H9 (cell line): ENCODE data around the gene CMTM5. TPM values are rescaled to one million over a fixed set of nuclear protein-coding genes. Genes with fewer than 3 reads are reported as not detected.

Experiments used
- DNase-seq: peaks from one replicate; pipeline ENCODE4 v3.0.0-alpha.2; 2017
- H2AFZ ChIP-seq: one replicate; pipeline ENCODE4 v1.6.1; 2013; ENCODE audit warnings: mild to moderate bottlenecking, low read length, control low read depth, moderate library complexity
- H2AK5ac ChIP-seq: 2 replicates; pipeline ENCODE4 v1.6.1; 2013; ENCODE audit warnings: low read length, control low read depth, mixed read lengths; ENCODE audit not compliant: insufficient read length
- H2BK120ac ChIP-seq: one replicate; pipeline ENCODE4 v1.6.1; 2013; ENCODE audit warnings: low read depth, mild to moderate bottlenecking, low read length, control low read depth, inconsistent platforms; ENCODE audit not compliant: poor library complexity, severe bottlenecking
- H2BK12ac ChIP-seq: 2 replicates; pipeline ENCODE4 v1.6.1; 2013; ENCODE audit warnings: low read length, control low read depth, mixed read lengths, low read depth; ENCODE audit not compliant: insufficient read length
- H2BK15ac ChIP-seq: 2 replicates; pipeline ENCODE4 v1.6.1; 2013; ENCODE audit warnings: low read depth, low read length, control low read depth
- H2BK20ac ChIP-seq: one replicate; pipeline ENCODE4 v1.6.1; 2013; ENCODE audit warnings: low read depth, mild to moderate bottlenecking, low read length, control low read depth, inconsistent platforms; ENCODE audit not compliant: poor library complexity, severe bottlenecking
- H2BK5ac ChIP-seq: 2 replicates; pipeline ENCODE4 v1.6.1; 2013; ENCODE audit warnings: low read length, control low read depth, mixed read lengths; ENCODE audit not compliant: insufficient read length
- H3K14ac ChIP-seq: 2 replicates; pipeline ENCODE4 v1.6.1; 2013; ENCODE audit warnings: low read length, control low read depth; ENCODE audit not compliant: insufficient read depth
- H3K18ac ChIP-seq: 2 replicates; pipeline ENCODE4 v1.6.1; 2013; ENCODE audit warnings: low read depth, mild to moderate bottlenecking, mixed read lengths, low read length, control low read depth; ENCODE audit not compliant: insufficient read length
- H3K23ac ChIP-seq: 2 replicates; pipeline ENCODE4 v1.6.1; 2013; ENCODE audit warnings: low read length, control low read depth, mixed read lengths, low read depth; ENCODE audit not compliant: insufficient read length
- H3K23me2 ChIP-seq: 2 replicates; pipeline ENCODE4 v1.6.1; 2013; ENCODE audit warnings: low read depth, mild to moderate bottlenecking, mixed read lengths, low read length, control low read depth; ENCODE audit not compliant: insufficient read length, poor library complexity, severe bottlenecking
- H3K27ac ChIP-seq: 2 replicates; pipeline ENCODE4 v1.5.1; 2013; ENCODE audit warnings: low read length, control low read depth, mixed read lengths, low read depth; ENCODE audit not compliant: insufficient read length
- H3K27me3 ChIP-seq: 2 replicates; pipeline ENCODE4 v1.6.1; 2013; ENCODE audit warnings: low read length, control low read depth, inconsistent platforms; ENCODE audit not compliant: insufficient read depth
- H3K4ac ChIP-seq: 2 replicates; pipeline ENCODE4 v1.6.1; 2013; ENCODE audit warnings: low read depth, mild to moderate bottlenecking, control low read depth, inconsistent platforms, low read length, moderate library complexity
- H3K4me1 ChIP-seq: 2 replicates; pipeline ENCODE4 v1.6.1; 2013; ENCODE audit warnings: low read length, control low read depth, inconsistent platforms; ENCODE audit not compliant: insufficient read depth
- H3K4me2 ChIP-seq: 2 replicates; pipeline ENCODE4 v1.6.1; 2013; ENCODE audit warnings: low read length, control low read depth, mixed read lengths; ENCODE audit not compliant: insufficient read length, insufficient read depth
- H3K56ac ChIP-seq: 2 replicates; pipeline ENCODE4 v1.6.1; 2013; ENCODE audit warnings: low read depth, mild to moderate bottlenecking, mixed read lengths, low read length, control low read depth; ENCODE audit not compliant: insufficient read length
- H3K79me1 ChIP-seq: 2 replicates; pipeline ENCODE4 v1.6.1; 2013; ENCODE audit warnings: low read depth, mild to moderate bottlenecking, moderate library complexity, low read length, control low read depth, inconsistent platforms; ENCODE audit not compliant: insufficient read depth, poor library complexity, severe bottlenecking
- H3K79me2 ChIP-seq: 2 replicates; pipeline ENCODE4 v1.6.1; 2013; ENCODE audit warnings: low read length, control low read depth, inconsistent platforms; ENCODE audit not compliant: insufficient read depth
- H3K9ac ChIP-seq: 2 replicates; pipeline ENCODE4 v1.6.1; 2013; ENCODE audit warnings: low read length, control low read depth, mixed read lengths; ENCODE audit not compliant: insufficient read length; ENCODE audit errors: extremely low read depth
- H3K9me3 ChIP-seq: one replicate; pipeline ENCODE4 v1.6.1; 2013; ENCODE audit warnings: low read depth, low read length, inconsistent platforms; ENCODE audit not compliant: control insufficient read depth
- H3T11ph ChIP-seq: one replicate; pipeline ENCODE4 v1.6.1; 2013; ENCODE audit warnings: mild to moderate bottlenecking, low read length, control low read depth, inconsistent platforms
- H4K20me1 ChIP-seq: one replicate; pipeline ENCODE4 v1.6.1; 2013; ENCODE audit not compliant: control insufficient read depth, insufficient read length, insufficient read depth
- H4K5ac ChIP-seq: 2 replicates; pipeline ENCODE4 v1.6.1; 2013; ENCODE audit warnings: low read depth, mild to moderate bottlenecking, mixed read lengths, low read length, control low read depth; ENCODE audit not compliant: insufficient read length
- H4K8ac ChIP-seq: replicated peaks from 2 replicates; pipeline ENCODE4 v1.6.1; 2013; ENCODE audit warnings: low read length, control low read depth, mixed read lengths, low read depth; ENCODE audit not compliant: insufficient read length
- H4K91ac ChIP-seq: 2 replicates; pipeline ENCODE4 v1.6.1; 2013; ENCODE audit warnings: low read depth, mild to moderate bottlenecking, moderate library complexity, mixed read lengths, low read length, control low read depth; ENCODE audit not compliant: insufficient read length
- H3K27ac Mint-ChIP-seq, 3 experiments: 2 replicates in 2 of 3; 3 replicates in 1 of 3; pipeline ENCODE4 v1.8.0; 2020 to 2021; ENCODE audit warnings: mixed read lengths in 3 of 3, mild to moderate bottlenecking in 1 of 3, moderate library complexity in 1 of 3
- H3K27me3 Mint-ChIP-seq: 2 replicates; pipeline ENCODE4 v1.8.0; 2021; ENCODE audit warnings: low read depth, mild to moderate bottlenecking, moderate library complexity, mixed read lengths
- H3K36me3 Mint-ChIP-seq, 3 experiments: 2 replicates in 2 of 3; 3 replicates in 1 of 3; pipeline ENCODE4 v1.8.0; 2020 to 2021; ENCODE audit warnings: low read depth in 3 of 3, mixed read lengths in 3 of 3; ENCODE audit not compliant: insufficient read depth in 1 of 3
- H3K4me1 Mint-ChIP-seq, 2 experiments: 2 replicates each; pipeline ENCODE4 v1.8.0; 2020; ENCODE audit warnings: mixed read lengths in 2 of 2
- H3K4me3 Mint-ChIP-seq, 2 experiments: 2 replicates in 1 of 2; 3 replicates in 1 of 2; pipeline ENCODE4 v1.8.0; 2020 to 2021; ENCODE audit warnings: mild to moderate bottlenecking in 2 of 2, mixed read lengths in 2 of 2, moderate library complexity in 1 of 2
- H3K9me3 Mint-ChIP-seq, 2 experiments: 2 replicates in 1 of 2; 3 replicates in 1 of 2; pipeline ENCODE4 v1.8.0; 2020; ENCODE audit warnings: mild to moderate bottlenecking in 2 of 2, mixed read lengths in 2 of 2, moderate library complexity in 1 of 2
- WGBS: extraction: QIAGEN DNeasy Blood & Tissue Kit; methylation state at CpG from one replicate; pipeline ENCODE4 v1.1.7; 2013; ENCODE audit warnings: missing lambda C conversion rate, low lambda C conversion rate, mixed read lengths; ENCODE audit not compliant: insufficient read length; ENCODE audit errors: extremely low coverage; 5-methylcytosine and 5-hydroxymethylcytosine counted together
- total RNA-seq: library from RNA; stranded (reverse); gene quantifications from 2 replicates; pipeline ENCODE4 v1.2.1, GENCODE V29; 2021
- TF ChIP-seq, protein P1 (sequence below): fragments of 200-600 bp; sonication (generic); conservative IDR thresholded peaks from 3 replicates; pipeline ENCODE4 v1.8.0; 2021; ENCODE audit warnings: antibody characterized with exemption, mild to moderate bottlenecking

CMTM5 gene
- total RNA-seq, 1 experiment from 2014 or later = not detected

DNA sequence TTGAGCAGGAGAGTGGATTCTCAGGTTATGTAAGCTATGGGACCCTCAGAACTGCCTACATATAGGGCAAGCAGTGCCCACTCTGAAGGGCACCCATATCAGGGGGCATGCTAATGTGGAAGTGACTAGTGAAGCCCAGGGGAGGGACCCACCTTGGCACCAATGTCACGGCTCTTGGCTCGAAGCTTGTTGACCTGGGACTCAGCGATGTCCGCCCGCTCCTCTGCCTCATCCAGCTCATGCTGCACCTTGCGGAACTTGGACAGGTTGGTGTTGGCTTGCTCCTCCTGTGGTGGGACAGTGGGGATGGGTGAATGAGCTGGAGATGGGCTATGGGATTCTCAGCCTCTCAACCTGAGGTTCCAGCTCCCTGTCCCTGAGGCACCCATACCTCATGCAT, 5.4 kb downstream of the CMTM5 start:
- H2AK5ac ChIP-seq = no peak overlapping the region
- Mint-ChIP-seq H3K9me3 (no peaks in the 10 kb centered on the region), H3K36me3 (no peaks in the 10 kb centered on the region; a peak in 1 of 7 replicates), H3K4me1 (peaks cover 2 to 8% of the 10 kb centered on the region in 2 experiments), H3K4me3 (no peak overlapping the region), H3K27ac (peak overlapping the region in 1 of 3 experiments; percentile 66; a peak in 1 of 7 replicates), H3K27me3 (peaks cover 58% of the 10 kb centered on the region)
- no peak overlapping the region for H3K56ac ChIP-seq
- H3K23me2 ChIP-seq = no peaks in the 10 kb centered on the region
- WGBS = no CpG with 5 or more reads among the region's 6 CpGs
- H3K4me2 ChIP-seq = no peak overlapping the region
- H2BK5ac ChIP-seq = no peak overlapping the region
- H2BK12ac ChIP-seq = no peak overlapping the region
- no peak overlapping the region for H3K27ac ChIP-seq
- H3T11ph ChIP-seq = no peak overlapping the region
- no peaks in the 10 kb centered on the region for H3K79me2 ChIP-seq
- DNase-seq = no peak
- TF ChIP-seq, protein P1, sequence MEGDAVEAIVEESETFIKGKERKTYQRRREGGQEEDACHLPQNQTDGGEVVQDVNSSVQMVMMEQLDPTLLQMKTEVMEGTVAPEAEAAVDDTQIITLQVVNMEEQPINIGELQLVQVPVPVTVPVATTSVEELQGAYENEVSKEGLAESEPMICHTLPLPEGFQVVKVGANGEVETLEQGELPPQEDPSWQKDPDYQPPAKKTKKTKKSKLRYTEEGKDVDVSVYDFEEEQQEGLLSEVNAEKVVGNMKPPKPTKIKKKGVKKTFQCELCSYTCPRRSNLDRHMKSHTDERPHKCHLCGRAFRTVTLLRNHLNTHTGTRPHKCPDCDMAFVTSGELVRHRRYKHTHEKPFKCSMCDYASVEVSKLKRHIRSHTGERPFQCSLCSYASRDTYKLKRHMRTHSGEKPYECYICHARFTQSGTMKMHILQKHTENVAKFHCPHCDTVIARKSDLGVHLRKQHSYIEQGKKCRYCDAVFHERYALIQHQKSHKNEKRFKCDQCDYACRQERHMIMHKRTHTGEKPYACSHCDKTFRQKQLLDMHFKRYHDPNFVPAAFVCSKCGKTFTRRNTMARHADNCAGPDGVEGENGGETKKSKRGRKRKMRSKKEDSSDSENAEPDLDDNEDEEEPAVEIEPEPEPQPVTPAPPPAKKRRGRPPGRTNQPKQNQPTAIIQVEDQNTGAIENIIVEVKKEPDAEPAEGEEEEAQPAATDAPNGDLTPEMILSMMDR = no peak
- H3K27me3 ChIP-seq = no peaks in the 10 kb centered on the region; the same call in 1 of the 2 replicates
- H2BK120ac ChIP-seq = no peak overlapping the region
- H2AFZ ChIP-seq = no peak overlapping the region
- H3K79me1 ChIP-seq = no peaks in the 10 kb centered on the region
- H4K20me1 ChIP-seq = no peaks in the 10 kb centered on the region
- no peak overlapping the region for H4K5ac ChIP-seq
- no peak overlapping the region for H3K9ac ChIP-seq
- H3K9me3 ChIP-seq = no peaks in the 10 kb centered on the region
- H3K23ac ChIP-seq = no peak overlapping the region
- no peak overlapping the region for H2BK15ac ChIP-seq
- H4K8ac ChIP-seq = no peak overlapping the region
- no peaks in the 10 kb centered on the region for H3K4me1 ChIP-seq
- H3K4ac ChIP-seq = no peak overlapping the region
- H2BK20ac ChIP-seq = no peak overlapping the region
- no peak overlapping the region for H3K14ac ChIP-seq
- no peak overlapping the region for H4K91ac ChIP-seq
- H3K18ac ChIP-seq = no peak overlapping the region
